NCI-H2171 (cell line): Measurements from ENCODE around the gene RNF25.

Experiments used
- DNase-seq: peaks from one replicate; lab custom pipeline; 2025; lab: John Stamatoyannopoulos, UW

RNF25 gene

GRCh38 chr2:218680061-218680460 lies 8.3 kb upstream of the RNF25 start:
- no peak for DNase-seq

- no peak for DNase-seq
Measured at GRCh38 chr2:218679119-218679518, 7.3 kb upstream of the RNF25 start.

- DNase-seq, result no peak
Measured at GRCh38 chr2:218671097-218671653, 627 bp downstream of the RNF25 start.

GRCh38 chr2:218664653-218665052 lies 7.1 kb downstream of the RNF25 start:
- no peak for DNase-seq

- no peak for DNase-seq
Measured at GRCh38 chr2:218663901-218664300, 7.9 kb downstream of the RNF25 start.

GRCh38 chr2:218662827-218663226 lies 9.0 kb downstream of the RNF25 start:
- DNase-seq, result no peak

GRCh38 chr2:218662377-218662776 lies 9.4 kb downstream of the RNF25 start:
- DNase-seq, result no peak

- no peak for DNase-seq
Measured at GRCh38 chr2:218659988-218660358, 11.8 kb downstream of the RNF25 start.

GRCh38 chr2:218659258-218659987 lies 12.4 kb downstream of the RNF25 start, which contains the start of the genes BCS1L and ZNF142:
Gene BCS1L (plus strand): TSS chr2:218659683. CDS start chr2:218660988, 1,305 bp downstream.
Gene ZNF142 (minus strand): TSS chr2:218659623. CDS start chr2:218656429, 3,194 bp downstream.
- peak; percentile 94 for DNase-seq

GRCh38 chr2:218658671-218659257 lies 13.0 kb downstream of the RNF25 start:
- peak; percentile 40 for DNase-seq

GRCh38 chr2:218655751-218656150 lies 16.1 kb downstream of the RNF25 start:
- DNase-seq, result no peak

GRCh38 chr2:218648787-218649100 lies 23.1 kb downstream of the RNF25 start:
- no peak for DNase-seq

- no peak for DNase-seq
Measured at GRCh38 chr2:218648088-218648786, 23.6 kb downstream of the RNF25 start.

- DNase-seq, result no peak
Measured at GRCh38 chr2:218645126-218645525, 26.7 kb downstream of the RNF25 start.

GRCh38 chr2:218644721-218645120 lies 27.1 kb downstream of the RNF25 start:
- DNase-seq, result no peak

- DNase-seq, result no peak
Measured at GRCh38 chr2:218643751-218644310, 28.0 kb downstream of the RNF25 start.

- DNase-seq, result no peak
Measured at GRCh38 chr2:218642786-218643185, 29.0 kb downstream of the RNF25 start.

- no peak for DNase-seq
Measured at GRCh38 chr2:218642121-218642656, 29.6 kb downstream of the RNF25 start.

- no peak for DNase-seq
Measured at GRCh38 chr2:218638372-218638771, 33.4 kb downstream of the RNF25 start.

- no peak for DNase-seq
Measured at GRCh38 chr2:218635719-218636118, 36.1 kb downstream of the RNF25 start.

- DNase-seq, result no peak
Measured at GRCh38 chr2:218631837-218632236, 40.0 kb downstream of the RNF25 start.

- DNase-seq, result no peak
Measured at GRCh38 chr2:218627939-218628338, 43.9 kb downstream of the RNF25 start.
